Anterior cingulate cortex (tissue), 58 donors: ENCODE data around the gene KCNJ3.

Experiments
- DNase-seq, 58 donors: peaks; one replicate each; lab custom pipeline; 2025; lab: John Stamatoyannopoulos, UW

The KCNJ3 gene, protein sequence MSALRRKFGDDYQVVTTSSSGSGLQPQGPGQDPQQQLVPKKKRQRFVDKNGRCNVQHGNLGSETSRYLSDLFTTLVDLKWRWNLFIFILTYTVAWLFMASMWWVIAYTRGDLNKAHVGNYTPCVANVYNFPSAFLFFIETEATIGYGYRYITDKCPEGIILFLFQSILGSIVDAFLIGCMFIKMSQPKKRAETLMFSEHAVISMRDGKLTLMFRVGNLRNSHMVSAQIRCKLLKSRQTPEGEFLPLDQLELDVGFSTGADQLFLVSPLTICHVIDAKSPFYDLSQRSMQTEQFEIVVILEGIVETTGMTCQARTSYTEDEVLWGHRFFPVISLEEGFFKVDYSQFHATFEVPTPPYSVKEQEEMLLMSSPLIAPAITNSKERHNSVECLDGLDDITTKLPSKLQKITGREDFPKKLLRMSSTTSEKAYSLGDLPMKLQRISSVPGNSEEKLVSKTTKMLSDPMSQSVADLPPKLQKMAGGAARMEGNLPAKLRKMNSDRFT

DNA sequence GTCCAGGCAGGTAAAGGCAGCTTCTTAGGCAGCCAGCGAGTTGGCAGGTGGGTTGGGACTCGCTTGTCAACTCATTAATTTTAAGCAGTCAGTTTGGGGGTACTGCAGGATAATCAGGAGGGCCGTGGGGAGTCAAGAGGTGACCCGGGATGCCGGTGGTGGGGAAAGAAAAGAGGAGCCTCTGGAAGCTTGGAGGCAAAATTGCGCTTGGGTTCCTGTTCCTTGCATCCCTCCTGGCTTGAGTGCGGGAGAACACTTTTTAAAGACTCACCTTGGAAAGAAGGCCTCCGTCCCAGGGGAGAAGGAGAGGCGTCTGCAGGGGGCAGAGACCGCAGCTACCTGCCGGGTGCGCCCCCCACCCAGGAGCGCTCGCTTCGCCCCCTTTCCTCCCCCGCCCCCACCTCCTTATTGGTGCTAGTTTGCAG lies at the start of gene KCNJ3:
TSS of gene KCNJ3 (plus strand) at position 400 of the 425 bp plus-strand sequence. CDS start 81 bp downstream, outside the sequence.
- DNase-seq, result peak in 5 of 58 donors; percentile 21 to 50 (median 32)

DNA sequence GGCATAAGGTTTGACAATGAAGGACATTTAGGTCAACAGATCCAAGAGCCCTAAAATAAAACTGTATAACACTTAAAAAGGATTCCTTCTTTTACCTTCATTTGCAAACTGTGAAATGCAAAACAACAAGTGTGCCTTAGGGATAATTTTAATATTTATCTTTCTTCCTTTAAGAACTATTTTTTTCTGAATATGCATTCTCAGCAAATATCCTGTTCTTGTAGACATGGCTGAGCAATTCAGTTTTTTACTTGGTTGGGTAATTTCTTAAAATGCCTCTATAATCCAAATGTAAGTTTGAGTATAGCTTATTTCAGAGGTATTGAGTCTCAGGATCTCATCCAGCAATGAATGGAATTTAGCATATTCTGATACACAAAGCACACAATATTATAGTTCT lies 43.0 kb upstream of the KCNJ3 start:
- no peak for DNase-seq

DNA sequence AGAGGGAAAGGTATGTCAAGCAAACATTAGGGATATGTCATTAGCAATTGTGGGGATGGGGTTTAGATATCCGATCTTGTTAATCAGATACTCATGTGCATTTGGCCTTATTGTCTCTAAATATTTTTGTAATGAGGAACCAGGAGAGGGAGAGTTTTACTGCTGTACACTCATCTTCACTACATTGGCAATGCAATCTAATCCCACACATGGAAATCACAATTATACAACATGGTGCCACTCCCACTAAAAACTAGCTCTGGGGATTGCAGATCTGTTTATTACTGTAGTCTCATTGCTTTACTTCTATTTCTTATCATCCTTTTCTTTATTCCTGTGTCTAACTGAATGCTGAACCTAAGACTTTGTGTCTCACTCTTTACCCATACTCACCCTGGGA lies 39.6 kb upstream of the KCNJ3 start:
- DNase-seq, result no peak

DNA sequence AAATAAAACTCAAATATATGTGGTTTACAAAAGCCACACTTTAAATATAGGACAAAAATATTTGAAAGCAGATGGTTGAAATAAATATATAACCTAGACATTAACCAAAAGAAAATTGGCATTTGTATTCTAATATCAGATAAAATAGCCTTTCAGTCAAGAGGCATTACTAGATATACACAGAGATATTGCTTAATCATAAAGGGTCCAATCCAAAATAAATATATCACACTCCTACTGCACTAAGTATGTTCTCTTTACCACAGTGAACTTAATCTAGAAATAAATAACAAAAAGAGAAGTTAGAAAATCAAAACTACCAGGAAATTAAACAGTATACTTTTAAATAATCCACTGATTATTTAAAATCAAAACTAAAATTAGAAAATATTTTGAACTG lies 34.2 kb upstream of the KCNJ3 start:
- no peak for DNase-seq

DNA sequence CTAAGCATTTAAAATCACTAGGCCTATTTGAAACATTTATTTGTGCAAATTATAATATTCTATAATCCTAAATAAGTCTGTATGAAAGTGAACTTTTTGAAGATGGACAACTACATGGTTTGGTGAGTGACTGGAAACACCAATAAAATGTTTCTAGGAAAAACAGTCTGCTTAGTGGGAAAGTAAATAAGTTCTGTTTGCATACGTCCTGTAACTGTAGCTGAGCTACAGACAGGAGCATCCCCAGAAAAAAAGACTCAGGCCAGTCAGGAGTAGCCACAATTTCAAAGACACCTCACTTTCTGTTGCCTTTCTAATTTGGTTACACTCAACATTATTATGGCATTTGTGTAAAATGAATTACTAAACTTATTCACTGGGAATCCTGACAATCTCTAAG lies 28.4 kb upstream of the KCNJ3 start:
- DNase-seq, result no peak

DNA sequence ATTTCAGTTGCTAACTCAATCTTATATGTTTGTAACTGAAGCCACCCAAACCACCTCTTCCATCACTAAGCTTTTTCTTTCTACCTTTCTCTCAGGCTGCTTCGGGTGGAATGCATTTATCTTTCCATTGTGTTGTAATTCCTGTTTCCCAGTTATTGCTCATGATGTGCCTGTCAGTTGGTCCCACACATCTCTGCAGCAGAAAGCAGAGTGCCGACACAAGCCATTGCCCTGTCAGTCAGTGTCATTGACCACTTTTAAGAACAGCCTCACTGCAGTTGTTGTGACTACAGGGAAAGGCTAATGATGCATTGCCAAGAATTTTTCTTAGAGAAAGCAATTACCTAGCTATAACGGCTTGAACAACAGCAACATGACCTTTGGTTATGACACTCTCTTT lies 24.8 kb upstream of the KCNJ3 start:
- DNase-seq, result no peak

DNA sequence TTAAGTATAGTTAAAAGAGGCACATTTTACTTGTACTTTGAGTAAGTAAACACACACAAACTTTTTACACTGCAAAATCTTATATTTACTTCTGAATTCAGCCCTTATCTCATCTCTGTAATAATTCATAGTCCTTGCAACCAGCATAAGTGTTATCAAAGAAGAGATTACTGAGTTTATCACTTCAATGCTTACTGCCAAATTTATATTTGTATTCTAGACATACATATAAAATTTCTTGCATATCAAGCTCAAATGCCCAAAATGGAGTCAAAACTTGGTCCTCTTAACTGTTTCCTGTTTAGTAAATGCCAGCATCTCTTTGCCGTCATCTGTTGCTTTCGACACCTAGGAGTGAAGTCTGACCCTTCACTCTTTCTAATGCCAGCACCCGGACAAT lies 21.1 kb upstream of the KCNJ3 start:
- no peak for DNase-seq

DNA sequence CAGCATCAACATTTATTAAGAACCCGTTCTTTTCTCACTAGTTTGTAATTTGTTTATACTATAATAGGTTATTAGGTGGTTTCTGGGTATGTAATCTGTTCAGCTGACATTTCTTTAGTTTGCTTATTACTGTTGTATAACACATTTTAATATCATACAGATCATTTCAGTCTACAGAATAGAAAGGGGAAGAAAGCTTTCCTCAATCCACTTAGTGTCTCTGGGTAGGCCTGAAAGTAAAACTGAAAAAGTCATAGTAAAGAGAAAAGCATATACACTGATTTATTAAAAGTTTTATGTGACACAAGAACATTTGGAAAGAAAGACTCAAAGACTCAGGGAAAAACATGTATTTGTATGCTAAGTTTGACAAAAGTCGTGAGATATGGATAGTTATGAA lies 16.8 kb upstream of the KCNJ3 start:
- DNase-seq, result no peak

DNA sequence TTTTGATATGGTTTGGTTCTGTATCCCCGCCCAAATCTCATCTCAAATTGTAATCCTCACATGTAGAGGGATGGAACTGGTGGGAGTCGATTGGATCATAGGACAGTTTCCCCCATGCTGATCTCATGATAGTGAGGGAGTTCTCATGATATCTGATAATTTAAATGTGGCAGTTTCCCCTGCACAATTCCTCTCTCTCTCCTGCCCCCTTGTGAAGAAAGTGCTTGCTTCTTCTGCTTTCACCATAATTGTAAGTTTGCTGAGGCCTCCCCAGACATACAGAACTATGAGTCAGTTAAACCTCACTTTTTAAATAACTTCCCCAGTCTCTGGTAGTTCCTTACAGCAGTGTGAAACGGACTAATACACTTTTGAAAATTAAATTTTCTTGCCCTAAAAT lies 12.3 kb upstream of the KCNJ3 start:
- DNase-seq, result no peak

DNA sequence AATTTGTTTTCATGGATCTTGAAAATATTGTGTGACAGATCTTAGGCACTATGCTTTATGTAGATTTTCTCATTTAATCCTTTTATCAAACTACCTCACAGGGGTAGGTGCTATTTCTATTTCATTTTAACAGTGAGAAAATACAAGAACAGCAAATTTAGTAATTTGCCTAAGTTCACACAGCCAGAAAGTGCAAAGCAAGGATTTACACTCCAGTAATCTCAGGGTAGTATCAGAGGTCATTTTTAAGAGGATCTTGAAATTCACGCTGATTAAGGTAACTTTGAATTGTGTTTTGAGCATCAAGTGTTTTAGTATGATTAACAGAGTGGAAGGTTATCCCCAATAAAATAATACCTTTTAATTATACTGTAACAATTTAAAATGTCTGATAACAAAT lies 10.1 kb upstream of the KCNJ3 start:
- no peak for DNase-seq

DNA sequence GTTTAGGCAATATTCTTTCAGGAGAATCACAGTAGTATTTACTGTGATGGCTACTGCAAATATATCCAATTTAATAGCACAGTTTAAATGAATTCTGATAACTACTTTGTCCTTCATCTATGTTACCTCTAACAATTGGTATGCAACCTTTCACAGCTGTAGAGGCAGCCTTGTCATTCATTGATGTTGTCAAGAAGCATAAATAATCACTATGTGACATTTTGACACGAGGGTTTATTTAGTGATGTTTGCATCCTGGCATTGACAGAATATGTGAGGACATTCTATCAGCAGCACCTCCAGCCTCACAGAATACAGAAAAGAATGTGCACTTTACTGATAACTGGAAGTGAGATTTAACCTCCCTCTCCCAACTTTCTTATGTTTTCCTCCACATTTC lies 9.3 kb upstream of the KCNJ3 start:
- DNase-seq, result no peak

DNA sequence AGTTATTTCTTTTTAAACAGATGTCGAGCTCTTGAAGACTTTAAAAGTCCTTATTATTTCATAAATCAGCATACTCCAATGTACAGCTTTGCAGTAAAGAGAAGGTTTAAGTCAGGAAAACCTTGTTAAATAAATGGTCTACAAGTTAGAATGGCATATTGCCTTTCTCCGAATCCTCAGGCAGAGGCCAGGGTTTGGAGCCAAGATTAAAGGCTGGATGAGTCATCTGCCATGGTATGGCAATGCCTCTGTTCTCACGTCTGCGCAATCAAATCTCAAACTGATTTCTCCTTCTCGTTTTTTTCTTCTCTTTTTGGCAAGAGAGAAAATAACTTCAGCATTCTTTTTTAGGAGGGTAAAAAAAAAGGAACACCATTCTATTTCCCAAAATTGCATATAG lies 5.6 kb upstream of the KCNJ3 start:
- peak in 6 of 58 donors; percentile 1 to 32 (median 12) for DNase-seq

DNA sequence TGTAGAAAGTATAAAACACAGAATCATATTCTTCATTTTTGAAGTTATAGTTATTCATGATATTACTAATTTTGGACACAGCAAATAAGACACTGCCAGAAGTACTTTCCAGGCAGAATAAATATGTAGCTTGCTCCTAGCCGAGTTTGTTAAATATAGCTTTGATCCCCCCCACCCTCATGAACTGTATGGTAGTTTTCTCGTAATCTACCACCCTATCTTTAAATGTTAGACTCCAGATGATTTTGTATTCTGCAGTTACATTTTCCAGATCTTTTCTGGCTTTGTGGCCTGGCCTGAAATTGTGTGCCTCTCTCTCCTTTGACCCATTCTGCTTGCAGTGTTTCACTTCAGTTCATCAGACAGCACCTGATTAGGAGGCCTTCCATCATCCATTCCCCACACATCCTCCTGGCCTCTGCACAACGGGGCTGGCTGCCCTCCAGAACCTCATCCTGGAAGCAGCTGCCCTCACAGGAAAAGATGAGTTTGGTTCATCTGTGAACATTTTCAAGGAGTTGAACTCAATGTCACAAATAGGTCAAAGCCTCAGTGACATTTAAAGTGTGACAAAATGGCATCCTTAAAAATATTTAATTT lies 4.7 kb upstream of the KCNJ3 start:
- peak in 1 of 58 donors; percentile 3 for DNase-seq

DNA sequence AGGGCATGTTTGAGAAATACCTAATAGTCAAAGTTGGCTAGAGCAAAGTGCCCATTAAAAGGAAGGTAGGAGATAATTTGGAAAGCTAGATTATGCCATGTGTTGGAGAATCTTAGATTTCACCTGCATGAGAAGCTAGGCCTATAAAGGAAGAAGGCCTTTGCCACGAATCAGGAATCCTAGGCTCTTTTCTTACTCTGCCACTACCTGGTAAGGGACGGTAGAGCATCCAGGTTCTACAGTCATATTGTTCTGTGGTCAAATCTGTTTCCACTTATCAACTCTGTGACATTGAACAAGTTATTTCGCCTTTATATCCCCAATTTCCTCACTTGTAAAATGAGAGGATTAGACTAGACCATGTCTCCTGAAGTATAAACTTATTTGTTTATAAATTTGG lies 3.6 kb upstream of the KCNJ3 start:
- no peak for DNase-seq

DNA sequence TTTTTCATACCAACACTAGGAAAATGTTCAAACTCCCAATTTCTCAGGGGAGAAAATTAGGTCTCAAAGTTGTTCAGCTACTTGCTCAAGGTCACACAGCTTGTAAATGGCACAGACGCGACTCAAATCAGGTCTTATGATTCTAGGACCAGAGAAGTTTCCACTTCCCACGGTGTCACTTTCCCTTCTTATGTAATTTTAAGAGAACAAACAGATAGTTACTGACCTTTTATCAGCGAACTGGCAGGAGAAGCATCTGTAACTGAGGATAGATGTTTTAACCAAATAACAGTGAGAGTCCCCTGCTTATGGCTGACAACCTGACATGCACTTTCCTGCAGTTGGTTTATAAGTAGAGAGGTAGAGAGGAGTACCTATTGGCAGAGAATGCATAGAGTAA lies 2.1 kb upstream of the KCNJ3 start:
- DNase-seq, result no peak

DNA sequence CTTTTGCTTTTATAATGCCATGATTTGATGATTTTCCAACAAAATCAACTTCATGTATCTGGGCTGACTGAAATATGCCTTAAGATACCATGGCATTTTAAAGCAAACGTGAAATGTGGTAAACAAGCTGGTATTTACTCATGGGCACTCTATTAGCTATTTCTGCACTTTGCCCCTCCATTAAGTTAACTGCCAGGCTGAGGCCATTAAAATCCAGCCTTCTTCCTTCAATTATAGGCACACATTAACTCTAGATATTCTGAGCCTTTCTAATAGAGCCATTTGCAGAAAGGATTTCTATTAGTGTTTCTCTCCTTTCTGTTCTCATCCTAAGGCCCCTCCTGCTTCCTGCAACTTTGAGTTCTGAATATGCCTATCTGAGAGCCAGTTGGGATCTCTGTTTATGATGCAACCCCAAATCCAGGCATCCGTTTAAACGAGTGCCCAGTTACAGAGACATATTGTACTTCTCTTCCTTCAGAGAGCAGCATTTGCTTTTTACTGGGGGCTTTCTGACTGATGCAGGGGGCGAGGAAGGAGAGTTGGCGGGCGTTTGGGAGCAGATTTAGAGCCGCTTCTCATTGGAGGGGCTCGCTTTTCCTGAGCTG lies 1.6 kb upstream of the KCNJ3 start:
- peak in 1 of 58 donors; percentile 27 for DNase-seq

DNA sequence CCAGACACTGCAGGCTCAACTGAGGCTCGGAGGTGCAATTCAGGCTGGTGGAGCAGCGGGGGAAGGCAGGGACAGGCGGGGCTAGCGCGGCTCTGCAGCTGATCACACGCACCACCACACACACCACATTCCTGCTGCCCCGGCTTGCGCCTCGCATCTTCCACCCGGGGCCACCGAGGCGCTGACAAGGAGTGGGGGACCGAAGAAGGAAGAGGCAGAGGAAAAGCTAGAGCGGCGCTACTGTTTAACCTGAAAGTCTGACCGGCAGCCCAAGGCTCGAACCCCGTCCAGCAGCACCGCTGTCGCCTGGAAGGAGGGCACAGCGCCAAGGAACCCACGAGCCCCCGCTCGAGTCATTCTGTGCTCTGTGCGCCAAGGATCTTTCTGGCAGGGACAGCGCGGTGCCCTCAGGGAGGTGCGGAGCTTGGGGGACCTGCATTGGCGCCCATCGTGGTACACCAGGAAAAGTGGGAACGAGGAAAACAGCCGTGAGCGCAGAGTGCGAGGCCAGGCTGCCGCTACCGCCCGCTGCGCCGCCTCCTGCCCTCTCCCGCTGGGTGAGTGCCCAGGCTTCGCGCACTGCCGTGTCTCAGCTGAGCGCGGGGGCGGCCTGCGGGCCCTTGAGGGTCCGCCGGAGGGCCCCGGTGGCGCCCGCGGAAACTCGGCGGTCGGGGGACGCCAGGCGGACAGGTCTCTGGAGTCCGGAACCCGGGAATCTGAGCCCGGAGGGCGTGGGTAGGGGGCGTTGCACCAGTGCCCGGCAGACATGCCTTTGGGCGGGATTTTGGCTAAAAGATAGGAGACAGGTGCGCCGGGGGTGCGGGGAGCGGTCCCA lies 860 bp upstream of the KCNJ3 start:
- peak in 46 of 58 donors; percentile 16 to 82 (median 55) for DNase-seq

DNA sequence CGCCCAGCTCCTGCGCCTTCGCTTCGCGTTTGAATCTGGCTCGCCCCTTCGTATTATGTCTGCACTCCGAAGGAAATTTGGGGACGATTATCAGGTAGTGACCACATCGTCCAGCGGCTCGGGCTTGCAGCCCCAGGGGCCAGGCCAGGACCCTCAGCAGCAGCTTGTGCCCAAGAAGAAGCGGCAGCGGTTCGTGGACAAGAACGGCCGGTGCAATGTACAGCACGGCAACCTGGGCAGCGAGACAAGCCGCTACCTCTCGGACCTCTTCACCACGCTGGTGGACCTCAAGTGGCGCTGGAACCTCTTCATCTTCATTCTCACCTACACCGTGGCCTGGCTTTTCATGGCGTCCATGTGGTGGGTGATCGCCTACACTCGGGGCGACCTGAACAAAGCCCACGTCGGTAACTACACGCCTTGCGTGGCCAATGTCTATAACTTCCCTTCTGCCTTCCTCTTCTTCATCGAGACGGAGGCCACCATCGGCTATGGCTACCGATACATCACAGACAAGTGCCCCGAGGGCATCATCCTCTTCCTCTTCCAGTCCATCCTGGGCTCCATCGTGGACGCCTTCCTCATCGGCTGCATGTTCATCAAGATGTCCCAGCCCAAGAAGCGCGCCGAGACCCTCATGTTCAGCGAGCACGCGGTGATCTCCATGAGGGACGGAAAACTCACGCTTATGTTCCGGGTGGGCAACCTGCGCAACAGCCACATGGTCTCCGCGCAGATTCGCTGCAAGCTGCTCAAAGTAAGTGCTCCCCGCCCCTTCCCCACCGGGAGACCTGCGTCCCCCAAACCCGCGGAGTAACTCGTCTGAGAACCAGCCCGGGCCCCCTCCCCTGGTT lies 453 bp downstream of the KCNJ3 start:
- peak in 11 of 58 donors; percentile 2 to 57 (median 26) for DNase-seq

DNA sequence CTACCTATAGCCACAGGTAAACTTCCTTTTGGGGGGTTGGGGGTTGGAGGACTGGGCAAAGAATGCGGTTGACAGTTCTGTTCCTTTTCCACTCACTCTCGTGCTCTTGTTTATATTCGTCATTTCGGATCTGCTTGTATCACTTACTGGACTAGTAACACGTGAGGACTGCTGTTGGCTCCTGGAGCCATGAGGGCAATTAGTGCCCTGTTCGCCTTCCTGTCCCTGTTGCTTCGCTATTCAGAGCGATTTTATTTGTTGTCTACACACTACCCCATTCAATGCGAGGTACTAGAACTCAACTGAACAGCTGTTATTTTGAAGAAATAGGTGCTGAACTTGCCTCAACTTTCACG lies 1.1 kb downstream of the KCNJ3 start:
- DNase-seq, result no peak

DNA sequence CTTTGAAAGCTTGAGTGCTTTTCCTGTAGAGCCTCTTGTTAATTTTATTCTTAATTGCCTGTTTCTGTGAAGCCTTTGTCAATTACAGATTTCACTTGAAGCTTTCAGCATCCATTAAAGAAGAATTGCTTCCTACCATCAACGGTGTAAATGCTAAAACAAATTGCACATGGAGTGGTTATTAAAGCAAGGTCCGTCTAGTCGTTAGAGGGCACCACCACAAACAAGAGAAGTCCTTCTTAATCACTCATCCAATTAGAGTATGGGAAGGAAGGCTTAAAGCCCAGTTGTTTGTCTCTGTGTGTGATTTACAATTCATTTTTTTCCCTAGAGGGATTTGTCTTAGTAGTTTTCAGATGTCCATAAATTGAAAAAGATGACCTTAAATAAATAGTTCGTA lies 1.6 kb downstream of the KCNJ3 start:
- no peak for DNase-seq
